GM12878 (cell line): ENCODE data around the gene CCDC78. TPM values are rescaled to one million over a fixed set of nuclear protein-coding genes. Genes with fewer than 3 reads are reported as not detected.

Experiments
- ATAC-seq: fragments of 200-7000 bp; cut with Tn5 transposase; 3 replicates; pipeline ENCODE4 v1.9.1; 2020; ENCODE audit warnings: mild to moderate bottlenecking, moderate library complexity
- BruUV-seq: library from RNA; stranded (reverse); fragments of 400-500 nt; replicated peaks from 2 replicates; lab custom pipeline; 2021; lab: Mats Ljungman, UMichigan
- CTCF ChIA-PET: fragments of 300-600 bp; sonication (Branson Sonifier 250); formaldehyde crosslinking; extraction: SDS; loops from one replicate; lab custom pipeline; 2021; ENCODE audit warnings: inconsistent platforms; lab: Yijun Ruan, JAX
- POLR2A ChIA-PET: fragments of 350-600 bp; formaldehyde crosslinking; extraction: SDS; loops from one replicate; lab custom pipeline; 2021; ENCODE audit warnings: inconsistent platforms; lab: Charles Lee
- RAD21 ChIA-PET: fragments of 300-600 bp; sonication (Branson Sonifier 250); formaldehyde crosslinking; loops from one replicate; lab custom pipeline; 2023; ENCODE audit warnings: antibody characterized with exemption; ENCODE audit not compliant: unreplicated experiment; lab: Charles Lee
- SMC1A ChIA-PET: fragments of 300-600 bp; sonication (Branson Sonifier 250); formaldehyde crosslinking; loops from one replicate; lab custom pipeline; 2023; ENCODE audit not compliant: unreplicated experiment, uncharacterized antibody; lab: Charles Lee
- DNase-seq: peaks from one replicate; pipeline ENCODE4 v3.0.0-alpha.2; 2011; ENCODE audit warnings: low read depth, low spot score
- FAIRE-seq: peaks from 3 replicates; lab custom pipeline; 2011; peaks lifted over from hg19 to GRCh38; lab: Jason Lieb, UNC
- H2AFZ ChIP-seq: 2 replicates; pipeline ENCODE4 v1.6.0; 2011; ENCODE audit warnings: low read depth, low read length, control low read depth; ENCODE audit not compliant: control insufficient read depth
- H3K27ac ChIP-seq: 2 replicates; pipeline ENCODE4 v1.5.1; 2011; ENCODE audit warnings: control low read depth; ENCODE audit not compliant: control insufficient read depth, insufficient read depth
- H3K27me3 ChIP-seq, 2 experiments: replicated peaks in 1 of 2; 2 replicates each; pipeline versions ENCODE4 v1.6.0 to v1.6.1; 2011; ENCODE audit warnings: low read length in 1 of 2; ENCODE audit not compliant: control insufficient read depth in 2 of 2, insufficient read depth in 2 of 2
- H3K36me3 ChIP-seq, 2 experiments: 2 replicates each; pipeline ENCODE4 v1.5.1; 2011; ENCODE audit warnings: low read length in 1 of 2; ENCODE audit not compliant: control insufficient read depth in 2 of 2, insufficient read depth in 2 of 2
- H3K4me1 ChIP-seq: 2 replicates; pipeline ENCODE4 v1.6.1; 2011; ENCODE audit warnings: mild to moderate bottlenecking, low read length, moderate library complexity, mixed read lengths; ENCODE audit not compliant: control insufficient read depth, insufficient read depth
- H3K4me2 ChIP-seq: 2 replicates; pipeline ENCODE4 v1.6.0; 2011; ENCODE audit warnings: control low read depth; ENCODE audit not compliant: control insufficient read depth, insufficient read depth
- H3K4me3 ChIP-seq: fragments of 200-600 bp; sonication (generic); 2 replicates; pipeline ENCODE4 v1.5.1; 2016
- H3K79me2 ChIP-seq: 2 replicates; pipeline ENCODE4 v1.6.0; 2011; ENCODE audit warnings: low read length; ENCODE audit not compliant: control insufficient read depth, insufficient read depth
- H3K9ac ChIP-seq: 2 replicates; pipeline ENCODE4 v1.8.0; 2011; ENCODE audit warnings: low read length, control low read depth, mixed read lengths; ENCODE audit not compliant: control insufficient read depth, insufficient read depth
- H3K9me3 ChIP-seq: replicated peaks from 3 replicates; pipeline ENCODE4 v1.5.1; 2011; ENCODE audit warnings: mild to moderate bottlenecking, low read length; ENCODE audit not compliant: control insufficient read depth, insufficient read depth
- H4K20me1 ChIP-seq: 2 replicates; pipeline ENCODE4 v1.6.0; 2011; ENCODE audit not compliant: control insufficient read depth, insufficient read depth
- BHLHE40 ChIP-seq, 2 experiments: fragments of 450-650 bp in 1 of 2; IDR thresholded peaks; 2 replicates each; pipeline ENCODE4 v1.6.1; 2011 to 2017; ENCODE audit warnings: low read depth in 2 of 2, borderline replicate concordance in 1 of 2, improper control_type of control experiment in 1 of 2, low read length in 1 of 2, mild to moderate bottlenecking in 1 of 2
- CBX3 ChIP-seq: fragments of 200-600 bp; sonication (generic); IDR thresholded peaks from 2 replicates; pipeline ENCODE4 v1.6.1; 2016; ENCODE audit warnings: low read depth, borderline replicate concordance
- CREM ChIP-seq: IDR thresholded peaks from 2 replicates; pipeline ENCODE4 v1.6.1; 2014; ENCODE audit warnings: antibody characterized with exemption, low read depth
- EED ChIP-seq: sonication (generic); IDR thresholded peaks from 2 replicates; pipeline ENCODE4 v1.6.1; 2016; ENCODE audit warnings: antibody characterized with exemption, low read depth
- JUNB ChIP-seq: IDR thresholded peaks from 2 replicates; pipeline ENCODE4 v1.6.1; 2016; ENCODE audit warnings: antibody characterized with exemption, mild to moderate bottlenecking
- MLLT1 ChIP-seq: fragments of 450-650 bp; IDR thresholded peaks from 2 replicates; pipeline ENCODE4 v1.6.1; 2016; ENCODE audit warnings: mild to moderate bottlenecking
- RUNX3 ChIP-seq: IDR thresholded peaks from 2 replicates; pipeline ENCODE4 v1.6.1; 2012; ENCODE audit warnings: low read length, inconsistent platforms
- YY1 ChIP-seq: IDR thresholded peaks from 2 replicates; pipeline ENCODE4 v1.6.1; 2011; ENCODE audit warnings: low read depth, mild to moderate bottlenecking, low read length
- WGBS: methylation state at CpG from one replicate; pipeline ENCODE4 v1.1.6; 2016; ENCODE audit warnings: low lambda C conversion rate; ENCODE audit not compliant: insufficient replicate concordance, insufficient coverage; ENCODE audit errors: missing lambda C conversion rate; 5-methylcytosine and 5-hydroxymethylcytosine counted together
- in situ Hi-C: fragments of 300-500 bp; cut with MboI; formaldehyde crosslinking; loops from 9 replicates; pipeline ENCODE4 v1.14.3; 2018; ENCODE audit warnings: mixed read lengths
- intact Hi-C: fragments of 100-400 bp; cut with micrococcal nuclease; formaldehyde crosslinking; loops from one replicate; pipeline ENCODE4 v1.14.2; 2022; ENCODE audit not compliant: unreplicated experiment
- polyA plus RNA-seq, 11 experiments: library from polyadenylated mRNA; depleted of rRNA in 4 of 11; unstranded in 6 of 11; stranded (reverse) in 5 of 11; fragments of >200 nt; fragmentation: Nextera tagmentation in 4 of 11; fragmentation: Illumina TruSeq in 1 of 11; extraction: Ambion mirVana in 4 of 11; extraction: Trizol in 1 of 11; gene quantifications; 1 replicate in 1 of 11; 2 replicates in 10 of 11; pipeline versions ENCODE4 v1.2.1 to v1.2.3, GENCODE V29; 2011 to 2016; ENCODE audit warnings: inconsistent platforms in 2 of 11, missing spikeins in 2 of 11, low read depth in 1 of 11
- total RNA-seq, 4 experiments: library from RNA; depleted of rRNA in 3 of 4; stranded (reverse); fragments of >200 nt in 3 of 4; fragmentation: Illumina TruSeq in 1 of 4; extraction: Trizol in 1 of 4; gene quantifications; 2 replicates each; pipeline versions ENCODE4 v1.2.1 to v1.2.3, GENCODE V29; 2013 to 2021

CCDC78 gene
- total and polyA plus RNA-seq, 10 of the 15 experiments (the other 5 are each of a cell fraction or from before 2014, with no cell fraction given) = 0.10 to 26.2 (median 5.4) TPM

GRCh38 chr16:735982-736453 lies 9.8 kb upstream of the CCDC78 start:
- RAD21 ChIA-PET = no interaction called here
- 2% methylated on average over 13 of the region's 13 CpGs for WGBS
- CTCF ChIA-PET = interaction anchor here (1.4 to 3.5 kb wide), 3 partner anchors 14 to 23 kb away, joined by 3 to 17 read pairs (median 13); partner anchors contain the start of gene ANTKMT
- in situ Hi-C loops = no loop called here
- Histone ChIP-seq H3K4me1 (peaks cover 42% of the 10 kb centered on the region), H3K27ac (peak overlapping the region; percentile 83), H3K27me3 (no peaks in the 10 kb centered on the region), H3K79me2 (peaks cover 16% of the 10 kb centered on the region), H3K9me3 (no peaks in the 10 kb centered on the region), H3K36me3 (peaks cover 7 to 9% of the 10 kb centered on the region in 2 experiments; a peak in 3 of 4 replicates), H3K4me3 (no peak overlapping the region), H3K9ac (peak overlapping the region; percentile 56), H3K4me2 (peak overlapping the region; percentile 79), H4K20me1 (no peaks in the 10 kb centered on the region), H2AFZ (no peak overlapping the region)
- BruUV-seq = no TSS peak
- peak; percentile 98 for FAIRE-seq
- ATAC-seq = no peak
- SMC1A ChIA-PET = interaction anchor here (1.2 kb wide), 1 partner anchor 15 kb away, joined by 3 read pairs; the partner anchor contains the start of gene ANTKMT
- intact Hi-C loops = no loop called here
- POLR2A ChIA-PET = interaction anchor here (0.9 to 7.3 kb wide), 3 partner anchors 9 to 41 kb away, joined by 3 to 60 read pairs (median 3); partner anchors contain the start of genes CCDC78 and HAGHL
- no peak for DNase-seq
- TF ChIP-seq JUNB (peak; percentile 69), MLLT1 (no peak), YY1 (peak; percentile 88), RUNX3 (peak; percentile 76), CREM (peak; percentile 43; the same call in 1 of the 2 replicates), BHLHE40 (IDR thresholded peaks at IDR 0.05; ENCODE audit: borderline replicate concordance in 1 of 2, low read depth in 2 of 2, low read length in 1 of 2) (no peak), CBX3 (no peak), EED (peak; percentile 35)
